Endothelial cell of umbilical vein (primary cell): ENCODE measurements around the gene IPP. TPM values are rescaled to one million over a fixed set of nuclear protein-coding genes. Genes with fewer than 3 reads are reported as not detected.

Experiments
- BruUV-seq: library from RNA; stranded (reverse); fragments of 400-500 nt; replicated peaks from 2 replicates; lab custom pipeline; 2021; lab: Mats Ljungman, UMichigan
- CTCF ChIA-PET: fragments of 300-600, 350-600 bp; sonication (Branson Sonifier 250); formaldehyde crosslinking; loops from one replicate; lab custom pipeline; 2021; ENCODE audit warnings: antibody characterized with exemption, inconsistent platforms; lab: Charles Lee
- POLR2A ChIA-PET: fragments of 300-600, 350-600 bp; sonication (Branson Sonifier 250); formaldehyde crosslinking; loops from one replicate; lab custom pipeline; 2021; ENCODE audit warnings: antibody characterized with exemption, inconsistent platforms; lab: Charles Lee
- DNase-seq: peaks from one replicate; pipeline ENCODE4 v3.0.0-alpha.2; 2011; ENCODE audit warnings: low read depth, low spot score
- FAIRE-seq: peaks from 2 replicates; lab custom pipeline; 2011; peaks lifted over from hg19 to GRCh38; lab: Jason Lieb, UNC
- H2AFZ ChIP-seq: 2 replicates; pipeline ENCODE4 v1.6.0; 2012; ENCODE audit warnings: low read depth, low read length, control low read depth, inconsistent platforms
- H3K27ac ChIP-seq: 2 replicates; pipeline ENCODE4 v1.5.1; 2011; ENCODE audit warnings: low read depth, mild to moderate bottlenecking, control low read depth, low read length, moderate library complexity; ENCODE audit not compliant: insufficient read depth
- H3K27me3 ChIP-seq, 2 experiments: 2 replicates each; pipeline versions ENCODE4 v1.6.0 to v1.6.1; 2011; ENCODE audit warnings: low read length in 2 of 2, mixed read lengths in 1 of 2; ENCODE audit not compliant: control insufficient read depth in 2 of 2, insufficient read depth in 2 of 2
- H3K36me3 ChIP-seq, 2 experiments: 2 replicates in 1 of 2; 3 replicates in 1 of 2; pipeline ENCODE4 v1.5.1; 2011; ENCODE audit warnings: low read length in 2 of 2, mild to moderate bottlenecking in 1 of 2, moderate library complexity in 1 of 2; ENCODE audit not compliant: control insufficient read depth in 2 of 2, insufficient read depth in 2 of 2; ENCODE audit errors: extremely low read depth in 1 of 2
- H3K4me1 ChIP-seq: 3 replicates; pipeline ENCODE4 v1.5.1; 2011; ENCODE audit warnings: mild to moderate bottlenecking, low read length; ENCODE audit not compliant: control insufficient read depth, insufficient read depth; ENCODE audit errors: extremely low read depth
- H3K4me2 ChIP-seq: 2 replicates; pipeline ENCODE4 v1.6.1; 2011; ENCODE audit warnings: low read length, control low read depth, mixed read lengths; ENCODE audit not compliant: insufficient read depth
- H3K4me3 ChIP-seq, 3 experiments: fragments of 200-600 bp in 1 of 3; sonication (generic), shearing (Covaris generic) in 1 of 3; replicated peaks in 1 of 3; 2 replicates each; pipeline ENCODE4 v1.5.1; 2011 to 2016; ENCODE audit warnings: control low read depth in 3 of 3, low read length in 3 of 3, mild to moderate bottlenecking in 2 of 3, inconsistent platforms in 1 of 3, low read depth in 1 of 3, moderate library complexity in 1 of 3; ENCODE audit not compliant: insufficient read depth in 1 of 3
- H3K79me2 ChIP-seq: 2 replicates; pipeline ENCODE4 v1.6.0; 2012; ENCODE audit warnings: low read length, inconsistent platforms; ENCODE audit not compliant: control insufficient read depth, insufficient read depth
- H3K9ac ChIP-seq: replicated peaks from 2 replicates; pipeline ENCODE3; 2011; ENCODE audit warnings: low read length, control low read depth; ENCODE audit not compliant: insufficient read depth; ENCODE audit errors: extremely low read depth
- H3K9me1 ChIP-seq: replicated peaks from 3 replicates; pipeline ENCODE4 v1.6.0; 2011; ENCODE audit warnings: mild to moderate bottlenecking, low read length; ENCODE audit not compliant: control insufficient read depth, insufficient read depth; ENCODE audit errors: extremely low read depth
- H3K9me3 ChIP-seq: replicated peaks from 2 replicates; pipeline ENCODE4 v1.5.1; 2012; ENCODE audit warnings: low read length, inconsistent platforms; ENCODE audit not compliant: control insufficient read depth, insufficient read depth
- H4K20me1 ChIP-seq: replicated peaks from 2 replicates; pipeline ENCODE3; 2011; ENCODE audit warnings: mild to moderate bottlenecking, low read length; ENCODE audit not compliant: control insufficient read depth, insufficient read depth; ENCODE audit errors: extremely low read depth
- EZH2 ChIP-seq: IDR thresholded peaks from 2 replicates; pipeline ENCODE4 v1.6.1; 2012; ENCODE audit warnings: borderline replicate concordance, low read depth, mild to moderate bottlenecking, moderate library complexity, low read length, inconsistent platforms; ENCODE audit not compliant: severe bottlenecking
- FOS ChIP-seq: IDR thresholded peaks from 2 replicates; pipeline ENCODE4 v1.6.1; 2011; ENCODE audit warnings: mild to moderate bottlenecking, low read length, moderate library complexity, borderline replicate concordance; ENCODE audit not compliant: insufficient read depth
- GATA2 ChIP-seq: IDR thresholded peaks from 2 replicates; pipeline ENCODE4 v1.7.0; 2011; ENCODE audit warnings: low read depth, mild to moderate bottlenecking, moderate library complexity, mixed read lengths, low read length; ENCODE audit not compliant: insufficient read length, insufficient read depth
- JUN ChIP-seq: IDR thresholded peaks from 2 replicates; pipeline ENCODE4 v1.6.1; 2011; ENCODE audit warnings: borderline replicate concordance, low read depth; ENCODE audit not compliant: insufficient read length, insufficient read depth
- MYC ChIP-seq: IDR thresholded peaks from one replicate; pipeline ENCODE4 v1.6.1; 2011; ENCODE audit warnings: mild to moderate bottlenecking, low read depth, low read length
- POLR2A ChIP-seq: IDR thresholded peaks from 2 replicates; pipeline ENCODE4 v1.6.1; 2012; ENCODE audit warnings: low read depth, mild to moderate bottlenecking, control low read depth, low read length
- POLR2AphosphoS5 ChIP-seq: IDR thresholded peaks from 2 replicates; pipeline ENCODE4 v1.6.1; 2012; ENCODE audit warnings: low read depth, mild to moderate bottlenecking, control low read depth, low read length, moderate library complexity; ENCODE audit not compliant: insufficient read depth
- dilution Hi-C: fragments of 300-500 bp; cut with MboI; formaldehyde crosslinking; loops from one replicate; pipeline ENCODE4 v1.15.0; 2019; ENCODE audit warnings: low sequenced_read_pairs; ENCODE audit not compliant: extremely low pct_ligation_motif_present
- intact Hi-C: fragments of 100-400 bp; cut with micrococcal nuclease; formaldehyde crosslinking; loops from one replicate; pipeline ENCODE4 v1.10.0; 2022
- polyA plus RNA-seq, 4 experiments: library from polyadenylated mRNA; depleted of rRNA in 3 of 4; stranded (reverse) in 3 of 4; unstranded in 1 of 4; fragments of >200 nt; gene quantifications; 2 replicates each; pipeline versions ENCODE4 v1.2.1 to v1.2.3, GENCODE V29; 2011 to 2012; ENCODE audit warnings: missing spikeins in 1 of 4
- total RNA-seq: library from RNA; stranded (reverse); gene quantifications from 2 replicates; pipeline ENCODE4 v1.2.3, GENCODE V29; 2021
- TF ChIP-seq, protein P1 (sequence below), 2 donors: IDR thresholded peaks; 1 replicate in 1 of 2; 2 replicates in 1 of 2; pipeline ENCODE4 v1.5.1; 2011; ENCODE audit warnings: low read length in 2 of 2, mild to moderate bottlenecking in 2 of 2, moderate library complexity in 2 of 2, control low read depth in 1 of 2, inconsistent platforms in 1 of 2, low read depth in 1 of 2; ENCODE audit not compliant: insufficient read depth in 1 of 2; ENCODE audit errors: extremely low read depth in 1 of 2
- TF ChIP-seq, protein P2 (sequence below): IDR thresholded peaks from 2 replicates; pipeline ENCODE4 v1.6.1; 2011; ENCODE audit not compliant: insufficient read depth, insufficient read length

IPP gene
- total and polyA plus RNA-seq, 2 donors (not counting 3 experiments of a cell fraction or from before 2014, with no cell fraction given) = 2.1 to 6.3 TPM

DNA sequence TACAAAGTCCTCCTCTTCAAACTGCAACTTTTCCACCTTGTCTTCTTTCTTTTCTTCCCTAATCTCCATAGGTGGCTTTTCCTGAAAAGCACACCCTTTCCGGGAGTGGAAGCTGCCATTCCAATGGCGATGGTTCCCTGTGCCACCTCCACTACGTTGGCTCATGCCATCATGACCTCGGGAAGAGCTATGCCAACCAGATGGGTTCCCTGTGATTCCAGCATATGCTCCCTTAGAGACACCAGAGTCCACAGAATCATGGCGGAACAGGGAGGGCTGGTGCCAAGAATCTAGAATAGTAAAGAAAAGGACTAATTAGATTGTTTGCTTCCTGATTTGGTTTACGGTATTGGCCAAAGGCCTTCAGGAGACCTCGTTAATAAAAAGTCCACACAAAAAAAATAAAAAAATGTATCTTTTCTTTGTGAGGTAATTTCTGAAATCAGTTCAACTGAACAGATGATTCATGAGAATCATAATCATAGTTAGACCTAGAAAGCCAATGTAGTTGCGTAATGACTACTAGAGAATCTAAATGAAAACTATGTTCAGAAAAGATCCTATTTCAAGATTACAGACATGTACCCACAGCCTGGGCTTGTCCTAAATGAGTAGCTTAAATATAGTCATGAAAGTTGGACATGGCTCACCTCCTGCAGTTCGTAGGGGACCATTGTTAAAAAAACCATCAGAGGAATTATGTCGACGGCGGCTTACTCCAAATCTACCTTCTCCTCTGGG is 95.7 kb downstream of the IPP start:
- TF ChIP-seq JUN = no peak
- TF ChIP-seq EZH2 = no peak
- TF ChIP-seq POLR2AphosphoS5 = no peak
- no peak for TF ChIP-seq MYC
- no peak for TF ChIP-seq FOS
- TF ChIP-seq, protein P1, sequence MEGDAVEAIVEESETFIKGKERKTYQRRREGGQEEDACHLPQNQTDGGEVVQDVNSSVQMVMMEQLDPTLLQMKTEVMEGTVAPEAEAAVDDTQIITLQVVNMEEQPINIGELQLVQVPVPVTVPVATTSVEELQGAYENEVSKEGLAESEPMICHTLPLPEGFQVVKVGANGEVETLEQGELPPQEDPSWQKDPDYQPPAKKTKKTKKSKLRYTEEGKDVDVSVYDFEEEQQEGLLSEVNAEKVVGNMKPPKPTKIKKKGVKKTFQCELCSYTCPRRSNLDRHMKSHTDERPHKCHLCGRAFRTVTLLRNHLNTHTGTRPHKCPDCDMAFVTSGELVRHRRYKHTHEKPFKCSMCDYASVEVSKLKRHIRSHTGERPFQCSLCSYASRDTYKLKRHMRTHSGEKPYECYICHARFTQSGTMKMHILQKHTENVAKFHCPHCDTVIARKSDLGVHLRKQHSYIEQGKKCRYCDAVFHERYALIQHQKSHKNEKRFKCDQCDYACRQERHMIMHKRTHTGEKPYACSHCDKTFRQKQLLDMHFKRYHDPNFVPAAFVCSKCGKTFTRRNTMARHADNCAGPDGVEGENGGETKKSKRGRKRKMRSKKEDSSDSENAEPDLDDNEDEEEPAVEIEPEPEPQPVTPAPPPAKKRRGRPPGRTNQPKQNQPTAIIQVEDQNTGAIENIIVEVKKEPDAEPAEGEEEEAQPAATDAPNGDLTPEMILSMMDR (IDR thresholded peaks at IDR 0.05; ENCODE audit: extremely low read depth in 1 of 2, insufficient read depth in 1 of 2, low read depth in 1 of 2, low read length in 2 of 2) = no peak
- TF ChIP-seq GATA2 = no peak
- TF ChIP-seq, protein P2, sequence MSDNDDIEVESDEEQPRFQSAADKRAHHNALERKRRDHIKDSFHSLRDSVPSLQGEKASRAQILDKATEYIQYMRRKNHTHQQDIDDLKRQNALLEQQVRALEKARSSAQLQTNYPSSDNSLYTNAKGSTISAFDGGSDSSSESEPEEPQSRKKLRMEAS = no peak
- no peak for TF ChIP-seq POLR2A
- Histone ChIP-seq H3K27ac (no peak overlapping the region), H3K79me2 (peaks cover 11% of the 10 kb centered on the region), H3K9ac (no peak overlapping the region), H3K4me1 (no peaks in the 10 kb centered on the region), H3K27me3 (no peaks in the 10 kb centered on the region), H3K9me1 (no peaks in the 10 kb centered on the region), H4K20me1 (no peaks in the 10 kb centered on the region), H3K4me3 (no peak overlapping the region), H3K4me2 (no peak overlapping the region), H3K9me3 (no peaks in the 10 kb centered on the region), H2AFZ (no peak overlapping the region), H3K36me3 (peaks cover 25 to 27% of the 10 kb centered on the region in 2 experiments)
- ChIA-PET CTCF (interaction anchor here (0.8 to 1.5 kb wide), 3 partner anchors 25 to 227 kb away, joined by 3 read pairs; no protein-coding TSS in a partner anchor), POLR2A (interaction anchor here (0.5 kb wide), 1 partner anchor 49 kb away, joined by 4 read pairs; no protein-coding TSS in a partner anchor)
- dilution Hi-C loops = no loop called here
- no TSS peak for BruUV-seq
- intact Hi-C loops = no loop called here
- FAIRE-seq (no peak), DNase-seq (no peak)

Other genes with a start within 250 kb of the IPP start
- 681 and 685 TPM in 2 replicates for gene PRDX1, start 228.8 kb downstream of the IPP start, total RNA-seq
- 500 and 622 TPM in 2 replicates for gene PRDX1, start 228.8 kb downstream of the IPP start, polyA plus RNA-seq
- 166 and 172 TPM in 2 replicates for gene AKR1A1, start 199.8 kb downstream of the IPP start, total RNA-seq
- 216 and 227 TPM in 2 replicates for gene AKR1A1, start 199.8 kb downstream of the IPP start, polyA plus RNA-seq
- 149 and 157 TPM in 2 replicates for gene NASP, start 166.6 kb downstream of the IPP start, total RNA-seq
- 59.7 and 101 TPM in 2 replicates for gene NASP, start 166.6 kb downstream of the IPP start, polyA plus RNA-seq
- 3.5 and 3.6 TPM in 2 replicates for gene CCDC17, start 126.6 kb downstream of the IPP start, total RNA-seq
- gene CCDC17, start 126.6 kb downstream of the IPP start, polyA plus RNA-seq = 1.2 and 1.3 TPM in 2 replicates
- 88.8 and 89.7 TPM in 2 replicates for gene GPBP1L1, start 64.1 kb downstream of the IPP start, total RNA-seq
- gene GPBP1L1, start 64.1 kb downstream of the IPP start, polyA plus RNA-seq = 32.4 and 35.0 TPM in 2 replicates
- 23.8 and 25.6 TPM in 2 replicates for gene TMEM69, start 62.5 kb downstream of the IPP start, total RNA-seq
- 46.1 and 56.2 TPM in 2 replicates for gene TMEM69, start 62.5 kb downstream of the IPP start, polyA plus RNA-seq
- 33.8 and 41.2 TPM in 2 replicates for gene MAST2, start 53.0 kb upstream of the IPP start, total RNA-seq
- gene MAST2, start 53.0 kb upstream of the IPP start, polyA plus RNA-seq = 25.0 and 27.4 TPM in 2 replicates